Panc1 (cell line): Measurements from ENCODE around the gene TMEM259. TPM values are rescaled to one million over a fixed set of nuclear protein-coding genes. Genes with fewer than 3 reads are reported as not detected.

Experiments used
- ATAC-seq: fragments of 200-7000 bp; cut with Tn5 transposase; 2 replicates; pipeline ENCODE4 v1.9.1; 2020; ENCODE audit warnings: mild to moderate bottlenecking, moderate library complexity
- BruUV-seq: library from RNA; stranded (reverse); fragments of 400-500 nt; replicated peaks from 2 replicates; lab custom pipeline; 2021; lab: Mats Ljungman, UMichigan
- CTCF ChIA-PET: fragments of 300-600 bp; sonication (Branson Sonifier 250); formaldehyde crosslinking; loops from one replicate; lab custom pipeline; 2022; ENCODE audit warnings: antibody characterized with exemption; lab: Charles Lee
- POLR2A ChIA-PET: fragments of 300-600 bp; sonication (Branson Sonifier 250); formaldehyde crosslinking; loops from one replicate; lab custom pipeline; 2022; ENCODE audit warnings: antibody characterized with exemption; lab: Charles Lee
- DNase-seq: peaks from one replicate; pipeline ENCODE4 v3.0.0-alpha.2; 2010; ENCODE audit warnings: low read depth, low spot score
- H3K27ac ChIP-seq: 2 replicates; pipeline ENCODE4 v1.5.1; 2011; ENCODE audit warnings: mild to moderate bottlenecking, low read length, inconsistent platforms
- H3K27me3 ChIP-seq: fragments of 200-500 bp; sonication (Bioruptor generic); 2 replicates; pipeline ENCODE4 v1.6.0; 2014; ENCODE audit warnings: low read length, inconsistent platforms; ENCODE audit not compliant: control insufficient read depth, insufficient read depth
- H3K36me3 ChIP-seq: fragments of 200-500 bp; sonication (Bioruptor generic); 2 replicates; pipeline ENCODE4 v1.5.1; 2014; ENCODE audit warnings: inconsistent platforms, mild to moderate bottlenecking, low read length, moderate library complexity; ENCODE audit not compliant: control insufficient read depth, insufficient read depth
- H3K4me1 ChIP-seq: 2 replicates; pipeline ENCODE4 v1.5.1; 2011; ENCODE audit warnings: inconsistent platforms, mild to moderate bottlenecking, low read length, moderate library complexity; ENCODE audit not compliant: control insufficient read depth, insufficient read depth
- H3K4me3 ChIP-seq, 2 experiments: 2 replicates each; pipeline ENCODE4 v1.5.1; 2011 to 2012; ENCODE audit warnings: low read depth in 2 of 2, low read length in 2 of 2, mild to moderate bottlenecking in 2 of 2, inconsistent platforms in 1 of 2, moderate library complexity in 1 of 2
- H3K9me3 ChIP-seq: fragments of 200-500 bp; sonication (Bioruptor generic); 2 replicates; pipeline ENCODE4 v1.5.1; 2014; ENCODE audit warnings: low read depth, mild to moderate bottlenecking, inconsistent platforms, low read length, moderate library complexity; ENCODE audit not compliant: control insufficient read depth, insufficient read depth
- CTCF ChIP-seq: fragments of 450-650 bp; IDR thresholded peaks from 2 replicates; pipeline ENCODE4 v1.5.1; 2017; ENCODE audit warnings: mild to moderate bottlenecking
- POLR2AphosphoS5 ChIP-seq: IDR thresholded peaks from 2 replicates; pipeline ENCODE4 v1.6.1; 2012; ENCODE audit warnings: mild to moderate bottlenecking, low read depth, low read length, moderate library complexity
- SIN3A ChIP-seq: IDR thresholded peaks from 2 replicates; pipeline ENCODE4 v1.6.1; 2012; ENCODE audit warnings: low read depth, mild to moderate bottlenecking, low read length, moderate library complexity, borderline replicate concordance; ENCODE audit not compliant: insufficient read depth
- TCF7L2 ChIP-seq: IDR thresholded peaks from 2 replicates; pipeline ENCODE4 v1.6.1; 2011; ENCODE audit warnings: mild to moderate bottlenecking, low read depth, low read length, inconsistent platforms
- in situ Hi-C: cut with HindIII; loops from 2 replicates; pipeline ENCODE4 v1.10.0; 2016; ENCODE audit warnings: low sequenced_read_pairs, low pct_unique_long_range_greater_than_20kb
- intact Hi-C: fragments of 100-400 bp; cut with micrococcal nuclease; formaldehyde crosslinking; loops from one replicate; pipeline ENCODE4 v1.10.0; 2022; ENCODE audit not compliant: unreplicated experiment
- total RNA-seq: library from RNA; stranded (reverse); gene quantifications from one replicate; pipeline ENCODE4 v1.2.1, GENCODE V29; 2021; ENCODE audit not compliant: unreplicated experiment
- TF ChIP-seq, protein P1 (sequence below), 2 experiments: IDR thresholded peaks; 2 replicates each; pipeline ENCODE4 v1.6.1; 2011 to 2012; ENCODE audit warnings: low read depth in 2 of 2, control low read depth in 1 of 2, low read length in 1 of 2, mild to moderate bottlenecking in 1 of 2, moderate library complexity in 1 of 2; ENCODE audit not compliant: insufficient read depth in 1 of 2

TMEM259 gene
- total RNA-seq, 1 experiment from 2014 or later, result 193 TPM

DNA sequence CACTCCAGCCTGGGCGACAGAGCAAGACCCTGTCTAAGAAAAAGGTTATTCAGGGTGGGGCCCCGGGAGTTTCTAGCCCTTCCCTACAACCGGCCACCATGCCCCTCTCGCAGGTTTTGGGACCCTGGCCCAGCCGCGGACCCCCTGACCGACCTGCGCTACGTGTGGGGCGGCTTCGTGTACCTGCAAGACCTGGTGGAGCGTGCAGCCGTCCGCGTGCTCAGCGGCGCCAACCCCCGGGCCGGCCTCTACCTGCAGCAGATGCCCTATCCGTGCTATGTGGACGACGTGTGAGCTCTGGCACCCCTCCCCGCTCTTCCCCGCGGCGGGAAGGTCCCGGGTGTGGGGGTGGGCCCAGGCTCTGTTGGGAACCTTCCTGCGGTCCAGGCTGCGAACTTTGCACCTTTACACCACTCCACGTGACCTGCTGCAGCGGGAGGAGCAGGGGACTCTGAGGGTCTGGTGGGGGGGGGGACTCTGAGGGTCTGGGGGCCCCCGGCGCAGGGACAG lies 25.2 kb upstream of the TMEM259 start:
- BruUV-seq, result no TSS peak
- Histone ChIP-seq H3K27ac (no peak overlapping the region), H3K4me1 (peaks cover 12% of the 10 kb centered on the region), H3K4me3 (no peak overlapping the region), H3K36me3 (no peaks in the 10 kb centered on the region), H3K27me3 (no peaks in the 10 kb centered on the region), H3K9me3 (no peaks in the 10 kb centered on the region)
- in situ Hi-C loops, result no loop called here
- CTCF ChIA-PET, result no interaction called here
- ATAC-seq (no peak), DNase-seq (no peak)
- TF ChIP-seq POLR2AphosphoS5, result no peak
- TF ChIP-seq, protein P1, sequence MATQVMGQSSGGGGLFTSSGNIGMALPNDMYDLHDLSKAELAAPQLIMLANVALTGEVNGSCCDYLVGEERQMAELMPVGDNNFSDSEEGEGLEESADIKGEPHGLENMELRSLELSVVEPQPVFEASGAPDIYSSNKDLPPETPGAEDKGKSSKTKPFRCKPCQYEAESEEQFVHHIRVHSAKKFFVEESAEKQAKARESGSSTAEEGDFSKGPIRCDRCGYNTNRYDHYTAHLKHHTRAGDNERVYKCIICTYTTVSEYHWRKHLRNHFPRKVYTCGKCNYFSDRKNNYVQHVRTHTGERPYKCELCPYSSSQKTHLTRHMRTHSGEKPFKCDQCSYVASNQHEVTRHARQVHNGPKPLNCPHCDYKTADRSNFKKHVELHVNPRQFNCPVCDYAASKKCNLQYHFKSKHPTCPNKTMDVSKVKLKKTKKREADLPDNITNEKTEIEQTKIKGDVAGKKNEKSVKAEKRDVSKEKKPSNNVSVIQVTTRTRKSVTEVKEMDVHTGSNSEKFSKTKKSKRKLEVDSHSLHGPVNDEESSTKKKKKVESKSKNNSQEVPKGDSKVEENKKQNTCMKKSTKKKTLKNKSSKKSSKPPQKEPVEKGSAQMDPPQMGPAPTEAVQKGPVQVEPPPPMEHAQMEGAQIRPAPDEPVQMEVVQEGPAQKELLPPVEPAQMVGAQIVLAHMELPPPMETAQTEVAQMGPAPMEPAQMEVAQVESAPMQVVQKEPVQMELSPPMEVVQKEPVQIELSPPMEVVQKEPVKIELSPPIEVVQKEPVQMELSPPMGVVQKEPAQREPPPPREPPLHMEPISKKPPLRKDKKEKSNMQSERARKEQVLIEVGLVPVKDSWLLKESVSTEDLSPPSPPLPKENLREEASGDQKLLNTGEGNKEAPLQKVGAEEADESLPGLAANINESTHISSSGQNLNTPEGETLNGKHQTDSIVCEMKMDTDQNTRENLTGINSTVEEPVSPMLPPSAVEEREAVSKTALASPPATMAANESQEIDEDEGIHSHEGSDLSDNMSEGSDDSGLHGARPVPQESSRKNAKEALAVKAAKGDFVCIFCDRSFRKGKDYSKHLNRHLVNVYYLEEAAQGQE (IDR thresholded peaks at IDR 0.05; ENCODE audit: insufficient read depth in 1 of 2, low read depth in 2 of 2, low read length in 1 of 2), result no peak
- TF ChIP-seq TCF7L2, result no peak
- TF ChIP-seq SIN3A, result no peak
- TF ChIP-seq CTCF, result no peak
- POLR2A ChIA-PET, result no interaction called here
- intact Hi-C loops, result no loop called here

DNA sequence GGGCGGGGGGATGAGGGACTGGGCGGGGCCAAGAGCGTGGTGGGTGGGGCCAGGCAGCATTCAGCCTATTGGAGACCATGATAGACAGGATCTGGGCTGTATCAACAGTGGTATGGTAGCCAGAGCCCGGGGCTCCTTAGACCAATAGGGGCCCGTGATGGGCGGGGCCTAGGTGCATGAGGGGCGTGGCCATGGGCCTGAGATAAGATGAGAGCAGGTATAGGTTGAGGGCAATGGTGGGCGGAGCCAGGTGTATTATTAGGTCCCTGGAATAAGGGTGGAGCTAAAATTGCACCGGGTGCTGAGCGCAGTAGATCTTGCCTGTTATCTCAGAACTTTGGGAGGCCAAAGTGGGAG lies 24.3 kb upstream of the TMEM259 start:
- ChIA-PET POLR2A (no interaction called here), CTCF (no interaction called here)
- H3K27ac ChIP-seq, result no peak overlapping the region
- DNase-seq (no peak), ATAC-seq (peak; percentile 16)
- no peaks in the 10 kb centered on the region for H3K9me3 ChIP-seq
- no peaks in the 10 kb centered on the region for H3K27me3 ChIP-seq
- in situ Hi-C loops (no loop called here), intact Hi-C loops (no loop called here)
- BruUV-seq, result no TSS peak
- H3K4me1 ChIP-seq, result peaks cover 12% of the 10 kb centered on the region
- peaks cover 3% of the 10 kb centered on the region; the same call in 1 of the 2 replicates for H3K36me3 ChIP-seq
- H3K4me3 ChIP-seq, result no peak overlapping the region
- no peak for TF ChIP-seq CTCF
- TF ChIP-seq, protein P1 (IDR thresholded peaks at IDR 0.05; ENCODE audit: insufficient read depth in 1 of 2, low read depth in 2 of 2, low read length in 1 of 2), result no peak
- no peak for TF ChIP-seq SIN3A
- TF ChIP-seq POLR2AphosphoS5, result no peak
- TF ChIP-seq TCF7L2, result no peak
